Hepatic stellate cell (primary cell): Measurements from ENCODE around the gene BHLHE40.
"Not testable (repeated sequence)": the region's sequence is repeated elsewhere in the genome, so short reads cannot be mapped to it uniquely, and the experiment has no call there.

ENCODE experiments used
- DNase-seq: peaks from one replicate; pipeline ENCODE4 v3.0.0; 2011; ENCODE audit warnings: low spot score

BHLHE40 gene

DNA sequence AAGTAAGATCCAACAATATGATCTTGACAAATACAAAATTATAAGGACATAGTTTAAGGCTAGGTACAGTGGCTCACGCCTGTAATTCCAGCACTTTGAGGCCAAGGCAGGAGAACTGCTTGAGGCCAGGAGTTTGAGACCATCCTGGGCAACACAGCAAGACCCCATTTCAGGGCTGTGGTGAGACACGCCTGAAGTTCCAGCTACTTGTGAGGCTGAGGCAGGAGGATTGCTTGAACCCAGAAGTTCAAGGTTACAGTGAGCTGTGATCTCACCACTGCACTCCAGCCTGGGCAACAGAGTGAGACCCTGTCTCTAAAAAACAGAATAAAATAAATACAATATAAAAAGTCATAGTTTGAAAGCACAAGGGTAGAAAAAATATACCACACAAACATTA lies 17.4 kb upstream of the BHLHE40 start:
- not testable (repeated sequence) for DNase-seq

DNA sequence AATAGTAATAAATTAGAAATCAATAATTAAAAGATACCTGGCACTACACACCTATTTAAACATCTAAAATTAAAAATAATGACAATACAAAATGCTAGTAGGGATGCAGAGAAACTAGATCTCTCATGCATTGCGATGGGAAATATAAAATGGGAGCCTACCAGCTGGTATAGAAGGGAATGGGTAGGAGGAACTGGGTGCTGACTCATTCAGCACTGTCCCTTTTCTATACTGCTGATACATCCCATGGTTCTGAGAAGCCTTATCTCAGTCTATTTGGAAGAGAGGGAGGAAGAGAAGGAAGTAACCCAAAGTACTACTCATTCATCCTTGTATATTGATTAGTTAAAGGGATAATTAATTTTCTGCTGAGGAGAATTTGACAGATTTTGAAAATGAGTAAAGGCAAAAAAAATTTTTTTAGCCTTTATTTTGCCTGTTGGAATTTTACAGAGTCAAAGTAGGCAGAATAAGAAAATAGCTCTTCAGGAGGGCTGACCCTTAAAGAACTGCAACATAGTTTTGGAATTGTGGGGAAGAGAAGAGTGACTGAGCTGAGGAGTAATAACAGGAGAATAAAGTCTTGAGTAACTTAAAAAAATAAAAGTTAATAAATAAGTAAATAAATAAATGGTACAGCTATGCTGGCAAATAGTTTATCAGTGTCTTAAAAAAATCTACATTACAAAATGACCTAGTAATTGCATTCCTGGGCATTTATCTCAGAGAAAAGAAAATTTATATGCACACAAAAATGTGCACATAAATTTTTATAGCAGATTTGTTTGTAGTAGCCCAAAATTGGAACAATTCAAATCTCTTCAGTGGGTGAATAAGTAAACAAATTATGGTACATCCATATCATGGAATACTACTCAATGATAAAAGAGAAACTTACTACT lies 15.3 kb upstream of the BHLHE40 start:
- DNase-seq = no peak

DNA sequence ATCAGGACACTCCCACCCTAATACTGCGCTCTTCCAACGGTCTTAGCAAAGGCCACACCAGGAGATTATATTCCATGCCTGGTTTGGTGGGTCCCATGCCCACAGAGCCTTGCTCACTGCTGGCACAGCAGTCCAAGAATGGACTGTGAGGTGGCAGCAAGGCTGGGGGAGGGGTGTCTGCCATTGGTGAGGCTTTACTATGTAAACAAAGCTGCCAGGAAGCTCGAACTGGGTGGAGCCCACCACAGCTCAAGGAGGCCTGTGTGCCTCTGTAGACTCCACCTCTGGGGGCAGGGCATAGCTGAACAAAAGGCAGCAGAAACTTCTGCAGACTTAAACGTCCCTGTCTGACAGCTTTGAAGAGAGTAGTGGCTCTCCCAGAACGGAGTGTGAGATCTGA lies 13.2 kb upstream of the BHLHE40 start:
- not testable (repeated sequence) for DNase-seq

DNA sequence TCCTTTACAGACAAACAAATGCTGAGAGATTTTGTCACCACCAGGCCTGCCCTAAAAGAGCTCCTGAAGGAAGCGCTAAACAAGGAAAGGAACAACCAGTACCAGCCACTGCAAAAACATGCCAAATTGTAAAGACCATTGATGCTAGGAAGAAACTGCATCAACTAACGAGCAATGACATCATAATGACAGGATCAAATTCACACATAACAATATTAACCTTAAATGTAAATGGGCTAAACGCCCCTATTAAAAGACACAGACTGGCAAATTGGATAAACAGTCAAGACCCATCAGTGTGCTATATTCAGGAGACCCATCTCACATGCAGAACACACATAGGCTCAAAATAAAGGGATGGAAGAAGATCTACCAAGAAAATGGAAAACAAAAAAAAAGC lies 11.6 kb upstream of the BHLHE40 start:
- DNase-seq = not testable (repeated sequence)

DNA sequence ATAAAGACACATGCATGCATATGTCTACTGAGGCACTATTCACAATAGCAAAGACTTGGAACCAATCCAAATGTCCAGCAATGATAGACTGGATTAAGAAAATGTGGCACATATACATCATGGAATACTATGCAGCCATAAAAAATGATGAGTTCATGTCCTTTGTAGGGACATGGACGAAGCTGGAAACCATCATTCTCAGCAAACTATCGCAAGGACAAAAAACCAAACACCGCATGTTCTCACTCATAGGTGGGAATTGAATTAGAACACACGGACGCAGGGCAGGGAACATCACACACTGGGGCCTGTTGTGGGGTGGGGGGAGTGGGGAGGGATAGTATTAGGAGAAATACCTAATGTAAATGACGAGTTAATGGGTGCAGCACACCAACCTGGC lies 7.8 kb upstream of the BHLHE40 start:
- not testable (repeated sequence) for DNase-seq

DNA sequence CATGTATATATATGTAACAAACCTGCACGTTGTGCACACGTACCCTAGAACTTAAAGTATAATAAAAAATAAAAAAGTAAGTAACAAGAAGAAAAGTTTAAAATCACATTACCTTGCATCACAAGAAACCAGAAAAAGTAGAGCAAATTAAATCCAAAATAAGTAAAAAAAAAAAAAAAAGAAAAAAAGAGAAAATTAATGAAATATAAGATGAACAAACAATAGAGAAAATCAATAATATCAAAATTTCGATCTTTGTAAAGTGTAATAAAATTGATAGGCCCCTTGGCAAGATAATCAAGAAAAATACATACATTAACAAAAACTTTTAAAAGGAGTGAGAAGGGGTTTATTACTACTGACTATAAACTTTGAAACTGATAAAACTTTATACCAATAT lies 7.4 kb upstream of the BHLHE40 start:
- DNase-seq = no peak

DNA sequence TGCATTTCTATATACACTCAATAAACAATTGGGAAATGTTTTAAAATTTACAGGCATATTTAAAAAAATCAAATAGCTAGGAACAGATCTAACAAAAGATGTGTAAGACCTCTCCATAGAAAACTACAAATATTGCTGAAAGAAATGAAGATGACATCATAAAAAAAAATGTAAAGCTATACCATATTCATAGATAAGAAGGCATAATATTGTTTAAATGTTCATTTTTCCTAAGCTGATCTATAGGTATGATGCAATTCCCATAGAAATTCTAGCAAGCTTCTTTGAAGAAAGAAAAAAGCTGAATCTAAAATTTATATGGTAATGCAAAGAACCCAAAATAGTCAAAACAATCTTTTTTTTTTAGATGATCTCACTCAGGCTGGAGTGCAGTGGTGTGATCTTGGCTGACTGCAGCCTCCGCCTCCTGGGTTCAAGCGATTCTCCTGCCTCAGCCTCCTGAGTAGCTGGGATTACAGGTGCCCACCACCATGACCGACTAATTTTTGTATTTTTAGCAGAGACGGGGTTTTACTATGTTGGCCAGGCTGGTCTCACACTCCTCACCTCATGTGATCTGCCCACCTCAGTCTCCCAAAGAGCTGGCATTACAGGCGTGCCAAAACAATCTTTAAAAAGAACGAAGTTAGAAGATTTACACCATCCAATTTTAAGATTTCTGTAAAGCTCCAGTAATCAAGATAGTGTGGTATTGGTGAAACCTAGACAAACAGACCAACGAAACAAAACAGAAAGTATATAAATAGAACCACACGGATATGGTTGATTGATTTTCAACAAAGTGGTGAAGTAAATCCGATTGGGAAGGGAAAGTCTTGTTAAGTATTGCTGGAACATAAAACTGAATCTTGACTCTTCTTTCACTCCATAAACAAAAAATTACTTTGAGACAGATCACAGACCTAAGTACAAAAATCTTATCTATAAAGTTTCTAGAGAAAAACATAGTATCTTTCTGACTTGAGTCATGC lies 6.3 kb upstream of the BHLHE40 start:
- DNase-seq = no peak

DNA sequence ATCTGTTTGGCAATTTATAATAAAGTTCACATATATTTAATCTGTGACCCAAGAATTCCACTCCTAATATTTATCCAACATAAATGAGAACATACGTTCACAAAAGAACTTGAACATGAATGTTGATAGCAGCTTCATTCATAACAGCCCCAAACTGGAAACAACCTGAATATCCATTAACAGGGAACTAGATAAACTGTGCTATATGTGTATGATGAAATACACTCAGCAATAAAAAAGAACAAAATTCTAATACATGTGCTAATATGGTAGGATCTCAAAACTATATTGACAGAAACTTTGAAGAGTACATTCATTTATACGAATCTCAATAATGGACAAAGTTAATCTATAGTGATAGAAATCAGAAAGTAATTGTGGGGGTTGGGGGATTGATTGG lies 5.1 kb upstream of the BHLHE40 start:
- DNase-seq = no peak

DNA sequence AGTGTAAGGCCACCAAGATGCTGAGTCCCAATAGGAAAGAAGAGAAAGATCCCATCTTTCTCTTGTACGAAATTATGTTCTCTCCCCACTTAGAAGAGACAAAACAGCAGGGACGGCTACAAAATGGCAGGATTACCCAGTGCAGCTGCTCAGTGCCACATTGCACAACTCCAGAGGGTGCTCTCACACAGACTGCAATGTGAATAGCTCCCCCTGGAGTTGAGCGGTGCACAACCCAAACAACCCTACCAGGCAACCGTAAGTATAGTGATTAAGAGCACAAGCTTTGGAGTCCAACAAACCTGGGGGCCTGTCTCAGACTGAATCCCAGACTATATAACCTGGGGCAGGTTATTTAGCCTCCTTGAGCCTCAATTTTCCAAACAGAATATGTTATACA lies 3.1 kb upstream of the BHLHE40 start:
- no peak for DNase-seq

DNA sequence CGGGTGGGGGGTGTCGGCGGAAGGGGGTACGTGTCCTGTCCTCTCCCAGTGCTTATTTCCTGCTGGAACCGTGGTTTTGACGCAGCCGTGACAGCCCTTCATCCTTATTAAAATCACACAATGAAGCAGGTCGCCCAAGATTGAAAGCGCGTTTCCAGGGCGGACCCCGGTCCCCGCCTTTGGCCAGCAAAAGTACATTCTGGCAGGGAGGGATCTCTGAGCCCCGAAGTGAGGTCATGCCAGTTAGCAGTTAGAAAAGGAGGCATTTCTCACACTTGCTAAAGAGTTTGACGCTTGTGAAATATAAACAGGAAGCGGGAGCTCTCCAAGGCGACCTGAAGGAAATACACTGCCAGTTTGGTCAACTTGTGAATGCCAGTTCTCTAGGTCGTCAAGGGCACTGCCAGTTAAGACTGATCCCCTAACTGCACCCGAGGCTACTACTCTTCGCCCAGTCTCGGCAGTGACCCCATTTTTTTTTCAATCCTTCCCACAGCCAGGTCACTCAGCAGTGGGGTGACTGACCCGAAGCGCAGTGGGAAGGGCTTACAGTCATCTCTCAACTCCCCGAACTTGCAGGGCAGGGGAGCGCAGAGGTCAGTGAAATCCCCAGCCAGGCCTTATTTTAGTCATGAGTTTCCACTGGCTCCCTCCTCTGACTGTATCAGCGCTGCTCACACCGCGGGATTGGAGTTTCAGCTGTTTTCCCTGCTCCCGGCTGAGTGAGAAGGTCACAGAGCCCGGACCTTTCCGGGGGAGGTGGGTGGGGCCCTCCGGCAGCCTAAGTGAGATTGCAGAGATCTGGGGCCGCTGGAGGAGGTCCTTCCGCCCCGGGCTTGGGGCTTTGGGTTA lies 2.0 kb upstream of the BHLHE40 start:
- peak; percentile 73 for DNase-seq

DNA sequence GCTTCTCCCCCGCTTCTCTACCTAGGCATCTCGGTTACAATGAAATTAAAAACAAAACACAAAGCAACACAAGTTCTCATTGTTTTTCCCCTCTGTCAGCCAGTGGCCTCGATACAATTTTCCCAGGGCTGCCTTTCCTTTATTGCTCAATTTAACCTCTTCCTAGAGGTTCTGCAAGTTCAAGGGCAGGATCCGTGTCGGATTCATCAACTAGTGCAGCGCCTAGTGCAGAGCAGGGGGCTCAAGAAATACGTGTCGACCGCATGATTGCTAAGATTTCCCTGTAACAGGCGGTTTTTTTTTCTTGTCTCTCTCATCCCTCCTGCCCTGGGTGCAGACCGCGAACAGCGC lies 1.4 kb upstream of the BHLHE40 start:
- no peak for DNase-seq

DNA sequence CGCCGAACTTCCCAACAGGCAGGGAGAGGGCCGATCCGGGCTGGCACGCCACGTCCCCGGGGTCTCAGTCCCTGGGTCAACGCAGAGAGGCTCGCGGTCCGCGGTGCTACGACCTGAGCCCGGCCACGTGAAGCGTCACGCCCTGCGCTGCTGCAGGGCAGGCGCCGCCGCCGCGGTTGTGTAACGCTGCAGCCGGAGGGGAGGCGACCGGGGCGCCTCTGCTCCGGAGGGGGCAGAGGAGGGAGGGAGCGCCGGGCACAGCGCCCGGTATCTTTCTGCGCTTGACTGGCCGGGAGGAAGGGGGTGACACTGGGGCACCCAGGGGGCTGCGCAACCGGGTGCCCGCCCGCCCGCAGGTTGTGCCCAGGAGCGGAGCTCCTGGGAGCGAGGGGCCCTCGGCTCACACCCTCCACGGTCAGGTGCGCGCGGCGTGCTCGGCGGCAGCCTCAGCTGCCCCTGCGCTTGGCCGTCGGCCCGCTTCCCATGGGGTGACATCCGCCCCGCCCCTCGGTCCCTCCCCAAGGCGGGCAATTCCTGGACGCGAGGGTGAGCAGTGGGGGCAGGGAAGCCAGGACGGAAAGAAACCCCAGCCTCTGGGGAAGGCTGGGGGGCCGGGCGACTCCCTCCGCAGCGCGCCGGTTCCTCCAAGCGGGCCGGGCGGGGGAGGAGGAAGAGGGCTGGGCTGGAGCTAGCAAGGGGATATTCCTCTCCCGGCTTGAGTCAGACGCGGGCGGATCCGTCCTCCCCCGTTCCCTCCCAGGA lies 852 bp upstream of the BHLHE40 start:
- DNase-seq = peak; percentile 96

DNA sequence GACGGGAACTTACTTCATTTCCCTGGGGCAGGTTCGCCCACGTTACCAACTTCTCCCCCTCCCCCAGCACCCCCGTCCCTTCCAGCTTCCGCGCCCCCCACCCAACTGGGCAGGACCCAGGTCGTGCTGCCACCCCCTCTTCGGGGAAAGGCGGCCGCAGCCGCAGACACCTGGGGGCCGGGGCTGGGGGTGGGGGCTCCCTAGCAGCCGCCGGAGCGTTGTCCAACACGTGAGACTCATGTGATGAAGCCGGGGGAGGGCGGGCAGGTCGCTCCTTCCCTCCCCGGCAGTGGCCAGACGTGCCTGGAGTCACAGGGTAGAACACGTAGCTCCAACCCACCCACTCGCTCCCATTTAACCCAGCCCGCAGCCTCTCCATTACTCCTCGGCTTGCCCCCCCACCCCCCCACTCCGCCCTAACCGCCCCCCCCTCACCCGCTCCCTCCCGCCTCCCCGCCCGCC lies 240 bp upstream of the BHLHE40 start:
- DNase-seq = peak; percentile 92

DNA sequence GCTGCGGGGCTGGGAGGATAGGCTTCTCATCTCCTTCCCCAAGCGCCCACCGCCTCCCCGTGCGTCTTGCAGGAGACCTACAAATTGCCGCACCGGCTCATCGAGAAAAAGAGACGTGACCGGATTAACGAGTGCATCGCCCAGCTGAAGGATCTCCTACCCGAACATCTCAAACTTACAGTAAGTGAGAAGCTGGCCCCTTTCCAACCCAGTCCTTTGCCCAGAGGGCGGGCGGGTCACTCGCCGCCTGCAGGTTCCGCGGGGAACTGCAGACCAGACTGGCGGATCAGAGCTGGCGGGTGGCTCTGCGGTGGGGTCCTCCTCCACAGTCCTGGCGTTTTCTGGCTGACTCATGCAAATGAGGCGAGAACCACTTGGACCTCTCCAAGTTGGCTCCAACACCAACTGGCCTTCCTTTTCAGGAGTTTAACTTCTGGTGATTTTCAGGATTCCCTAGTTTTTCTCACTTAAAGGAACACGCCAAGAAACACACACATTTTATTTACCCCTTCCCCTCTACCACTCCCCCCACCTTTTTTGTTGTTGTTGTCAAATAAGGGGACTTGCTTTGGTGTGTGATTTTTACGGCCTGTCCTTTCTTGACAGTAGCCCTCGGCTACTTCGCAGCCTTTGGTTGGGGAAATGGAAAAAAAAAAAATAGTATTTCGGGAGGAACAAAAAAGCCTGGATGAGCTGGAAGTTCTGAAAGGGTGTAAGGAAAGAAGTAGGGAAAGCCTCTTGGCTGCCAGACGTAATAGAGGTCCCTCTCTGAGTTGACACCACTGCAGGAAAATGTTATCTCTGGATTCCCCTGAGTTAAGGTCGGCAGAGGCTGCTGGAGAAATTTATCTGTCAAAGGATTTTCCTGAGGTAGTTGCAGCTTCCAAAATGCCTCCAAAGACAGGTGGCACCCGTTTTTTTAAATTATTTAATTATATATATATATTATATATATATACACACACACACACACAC lies 1.3 kb downstream of the BHLHE40 start:
- DNase-seq = peak; percentile 80

DNA sequence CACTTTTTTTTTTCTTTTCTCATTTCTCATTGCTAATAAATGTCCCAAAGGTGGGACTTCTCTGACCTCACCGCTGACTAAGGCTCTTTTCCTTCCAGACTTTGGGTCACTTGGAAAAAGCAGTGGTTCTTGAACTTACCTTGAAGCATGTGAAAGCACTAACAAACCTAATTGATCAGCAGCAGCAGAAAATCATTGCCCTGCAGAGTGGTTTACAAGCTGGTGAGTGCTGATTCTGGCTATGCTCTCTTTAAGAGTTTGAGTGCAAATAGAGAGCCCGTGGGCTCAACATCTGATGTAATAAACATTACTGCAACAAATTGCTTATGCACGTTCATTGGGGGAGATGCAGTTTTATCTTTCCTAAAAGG lies 2.0 kb downstream of the BHLHE40 start:
- no peak for DNase-seq

DNA sequence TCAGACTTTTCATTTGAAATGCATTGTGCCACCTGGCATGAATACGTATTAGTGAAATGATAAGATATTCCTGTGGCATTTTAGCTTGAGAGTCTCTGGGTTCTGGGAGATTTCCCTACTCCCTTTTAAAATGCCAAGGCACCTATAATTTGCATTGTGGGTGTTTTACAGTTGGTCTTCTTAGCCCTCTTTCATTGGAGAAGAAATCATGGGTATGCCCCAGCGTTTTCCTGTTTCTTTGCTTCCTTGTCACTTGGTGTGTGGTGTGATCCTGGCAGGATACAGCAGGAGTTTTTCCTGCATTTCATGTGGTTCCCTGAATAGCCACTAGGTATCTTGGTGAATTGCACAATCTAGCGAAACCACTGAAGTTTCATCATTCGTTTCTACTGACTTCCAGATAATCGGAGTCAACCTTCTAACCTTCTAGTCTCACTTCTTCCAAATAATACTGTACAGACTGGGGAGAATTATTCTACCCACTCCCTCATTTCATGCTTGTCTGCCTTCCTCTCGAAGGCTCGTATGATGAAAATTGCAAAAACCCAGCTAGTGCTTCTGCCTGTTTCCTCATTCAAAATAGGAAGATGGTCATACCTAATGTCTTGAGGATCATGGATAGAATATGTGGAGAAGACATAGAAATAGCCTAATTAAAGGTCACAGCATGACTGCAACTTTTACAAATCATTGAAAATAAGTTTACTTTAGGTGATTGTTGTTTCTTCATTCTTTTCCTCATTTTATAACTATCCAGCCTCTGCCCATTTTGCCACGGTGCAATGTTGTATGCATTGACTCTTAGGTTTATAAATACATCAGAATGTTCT lies 2.6 kb downstream of the BHLHE40 start:
- DNase-seq = no peak

DNA sequence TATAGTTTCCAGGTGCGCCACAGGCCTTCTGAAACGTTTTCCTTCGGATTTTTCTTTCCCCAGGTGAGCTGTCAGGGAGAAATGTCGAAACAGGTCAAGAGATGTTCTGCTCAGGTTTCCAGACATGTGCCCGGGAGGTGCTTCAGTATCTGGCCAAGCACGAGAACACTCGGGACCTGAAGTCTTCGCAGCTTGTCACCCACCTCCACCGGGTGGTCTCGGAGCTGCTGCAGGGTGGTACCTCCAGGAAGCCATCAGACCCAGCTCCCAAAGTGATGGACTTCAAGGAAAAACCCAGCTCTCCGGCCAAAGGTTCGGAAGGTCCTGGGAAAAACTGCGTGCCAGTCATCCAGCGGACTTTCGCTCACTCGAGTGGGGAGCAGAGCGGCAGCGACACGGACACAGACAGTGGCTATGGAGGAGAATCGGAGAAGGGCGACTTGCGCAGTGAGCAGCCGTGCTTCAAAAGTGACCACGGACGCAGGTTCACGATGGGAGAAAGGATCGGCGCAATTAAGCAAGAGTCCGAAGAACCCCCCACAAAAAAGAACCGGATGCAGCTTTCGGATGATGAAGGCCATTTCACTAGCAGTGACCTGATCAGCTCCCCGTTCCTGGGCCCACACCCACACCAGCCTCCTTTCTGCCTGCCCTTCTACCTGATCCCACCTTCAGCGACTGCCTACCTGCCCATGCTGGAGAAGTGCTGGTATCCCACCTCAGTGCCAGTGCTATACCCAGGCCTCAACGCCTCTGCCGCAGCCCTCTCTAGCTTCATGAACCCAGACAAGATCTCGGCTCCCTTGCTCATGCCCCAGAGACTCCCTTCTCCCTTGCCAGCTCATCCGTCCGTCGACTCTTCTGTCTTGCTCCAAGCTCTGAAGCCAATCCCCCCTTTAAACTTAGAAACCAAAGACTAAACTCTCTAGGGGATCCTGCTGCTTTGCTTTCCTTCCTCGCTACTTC lies 3.8 kb downstream of the BHLHE40 start:
- no peak for DNase-seq
